Endothelial cell of umbilical vein (primary cell): ENCODE data around the gene EDNRB. TPM values are rescaled to one million over a fixed set of nuclear protein-coding genes. Genes with fewer than 3 reads are reported as not detected.

ENCODE experiments used
- BruUV-seq: library from RNA; stranded (reverse); fragments of 400-500 nt; replicated peaks from 2 replicates; lab custom pipeline; 2021; lab: Mats Ljungman, UMichigan
- CTCF ChIA-PET: fragments of 300-600, 350-600 bp; sonication (Branson Sonifier 250); formaldehyde crosslinking; loops from one replicate; lab custom pipeline; 2021; ENCODE audit warnings: antibody characterized with exemption, inconsistent platforms; lab: Charles Lee
- POLR2A ChIA-PET: fragments of 300-600, 350-600 bp; sonication (Branson Sonifier 250); formaldehyde crosslinking; loops from one replicate; lab custom pipeline; 2021; ENCODE audit warnings: antibody characterized with exemption, inconsistent platforms; lab: Charles Lee
- DNase-seq: peaks from one replicate; pipeline ENCODE4 v3.0.0-alpha.2; 2011; ENCODE audit warnings: low read depth, low spot score
- FAIRE-seq: peaks from 2 replicates; lab custom pipeline; 2011; peaks lifted over from hg19 to GRCh38; lab: Jason Lieb, UNC
- H2AFZ ChIP-seq: 2 replicates; pipeline ENCODE4 v1.6.0; 2012; ENCODE audit warnings: low read depth, low read length, control low read depth, inconsistent platforms
- H3K27ac ChIP-seq: 2 replicates; pipeline ENCODE4 v1.5.1; 2011; ENCODE audit warnings: low read depth, mild to moderate bottlenecking, control low read depth, low read length, moderate library complexity; ENCODE audit not compliant: insufficient read depth
- H3K27me3 ChIP-seq, 2 experiments: 2 replicates each; pipeline versions ENCODE4 v1.6.0 to v1.6.1; 2011; ENCODE audit warnings: low read length in 2 of 2, mixed read lengths in 1 of 2; ENCODE audit not compliant: control insufficient read depth in 2 of 2, insufficient read depth in 2 of 2
- H3K36me3 ChIP-seq, 2 experiments: 2 replicates in 1 of 2; 3 replicates in 1 of 2; pipeline ENCODE4 v1.5.1; 2011; ENCODE audit warnings: low read length in 2 of 2, mild to moderate bottlenecking in 1 of 2, moderate library complexity in 1 of 2; ENCODE audit not compliant: control insufficient read depth in 2 of 2, insufficient read depth in 2 of 2; ENCODE audit errors: extremely low read depth in 1 of 2
- H3K4me1 ChIP-seq: 3 replicates; pipeline ENCODE4 v1.5.1; 2011; ENCODE audit warnings: mild to moderate bottlenecking, low read length; ENCODE audit not compliant: control insufficient read depth, insufficient read depth; ENCODE audit errors: extremely low read depth
- H3K4me2 ChIP-seq: 2 replicates; pipeline ENCODE4 v1.6.1; 2011; ENCODE audit warnings: low read length, control low read depth, mixed read lengths; ENCODE audit not compliant: insufficient read depth
- H3K4me3 ChIP-seq, 3 experiments: fragments of 200-600 bp in 1 of 3; sonication (generic), shearing (Covaris generic) in 1 of 3; replicated peaks in 1 of 3; 2 replicates each; pipeline ENCODE4 v1.5.1; 2011 to 2016; ENCODE audit warnings: control low read depth in 3 of 3, low read length in 3 of 3, mild to moderate bottlenecking in 2 of 3, inconsistent platforms in 1 of 3, low read depth in 1 of 3, moderate library complexity in 1 of 3; ENCODE audit not compliant: insufficient read depth in 1 of 3
- H3K79me2 ChIP-seq: 2 replicates; pipeline ENCODE4 v1.6.0; 2012; ENCODE audit warnings: low read length, inconsistent platforms; ENCODE audit not compliant: control insufficient read depth, insufficient read depth
- H3K9ac ChIP-seq: replicated peaks from 2 replicates; pipeline ENCODE3; 2011; ENCODE audit warnings: low read length, control low read depth; ENCODE audit not compliant: insufficient read depth; ENCODE audit errors: extremely low read depth
- H3K9me1 ChIP-seq: replicated peaks from 3 replicates; pipeline ENCODE4 v1.6.0; 2011; ENCODE audit warnings: mild to moderate bottlenecking, low read length; ENCODE audit not compliant: control insufficient read depth, insufficient read depth; ENCODE audit errors: extremely low read depth
- H3K9me3 ChIP-seq: replicated peaks from 2 replicates; pipeline ENCODE4 v1.5.1; 2012; ENCODE audit warnings: low read length, inconsistent platforms; ENCODE audit not compliant: control insufficient read depth, insufficient read depth
- H4K20me1 ChIP-seq: replicated peaks from 2 replicates; pipeline ENCODE3; 2011; ENCODE audit warnings: mild to moderate bottlenecking, low read length; ENCODE audit not compliant: control insufficient read depth, insufficient read depth; ENCODE audit errors: extremely low read depth
- EZH2 ChIP-seq: IDR thresholded peaks from 2 replicates; pipeline ENCODE4 v1.6.1; 2012; ENCODE audit warnings: borderline replicate concordance, low read depth, mild to moderate bottlenecking, moderate library complexity, low read length, inconsistent platforms; ENCODE audit not compliant: severe bottlenecking
- FOS ChIP-seq: IDR thresholded peaks from 2 replicates; pipeline ENCODE4 v1.6.1; 2011; ENCODE audit warnings: mild to moderate bottlenecking, low read length, moderate library complexity, borderline replicate concordance; ENCODE audit not compliant: insufficient read depth
- GATA2 ChIP-seq: IDR thresholded peaks from 2 replicates; pipeline ENCODE4 v1.7.0; 2011; ENCODE audit warnings: low read depth, mild to moderate bottlenecking, moderate library complexity, mixed read lengths, low read length; ENCODE audit not compliant: insufficient read length, insufficient read depth
- JUN ChIP-seq: IDR thresholded peaks from 2 replicates; pipeline ENCODE4 v1.6.1; 2011; ENCODE audit warnings: borderline replicate concordance, low read depth; ENCODE audit not compliant: insufficient read length, insufficient read depth
- MYC ChIP-seq: IDR thresholded peaks from one replicate; pipeline ENCODE4 v1.6.1; 2011; ENCODE audit warnings: mild to moderate bottlenecking, low read depth, low read length
- POLR2A ChIP-seq: IDR thresholded peaks from 2 replicates; pipeline ENCODE4 v1.6.1; 2012; ENCODE audit warnings: low read depth, mild to moderate bottlenecking, control low read depth, low read length
- POLR2AphosphoS5 ChIP-seq: IDR thresholded peaks from 2 replicates; pipeline ENCODE4 v1.6.1; 2012; ENCODE audit warnings: low read depth, mild to moderate bottlenecking, control low read depth, low read length, moderate library complexity; ENCODE audit not compliant: insufficient read depth
- dilution Hi-C: fragments of 300-500 bp; cut with MboI; formaldehyde crosslinking; loops from one replicate; pipeline ENCODE4 v1.15.0; 2019; ENCODE audit warnings: low sequenced_read_pairs; ENCODE audit not compliant: extremely low pct_ligation_motif_present
- intact Hi-C: fragments of 100-400 bp; cut with micrococcal nuclease; formaldehyde crosslinking; loops from one replicate; pipeline ENCODE4 v1.10.0; 2022
- polyA plus RNA-seq, 4 experiments: library from polyadenylated mRNA; depleted of rRNA in 3 of 4; stranded (reverse) in 3 of 4; unstranded in 1 of 4; fragments of >200 nt; gene quantifications; 2 replicates each; pipeline versions ENCODE4 v1.2.1 to v1.2.3, GENCODE V29; 2011 to 2012; ENCODE audit warnings: missing spikeins in 1 of 4
- total RNA-seq: library from RNA; stranded (reverse); gene quantifications from 2 replicates; pipeline ENCODE4 v1.2.3, GENCODE V29; 2021
- TF ChIP-seq, protein P1 (sequence below), 2 donors: IDR thresholded peaks; 1 replicate in 1 of 2; 2 replicates in 1 of 2; pipeline ENCODE4 v1.5.1; 2011; ENCODE audit warnings: low read length in 2 of 2, mild to moderate bottlenecking in 2 of 2, moderate library complexity in 2 of 2, control low read depth in 1 of 2, inconsistent platforms in 1 of 2, low read depth in 1 of 2; ENCODE audit not compliant: insufficient read depth in 1 of 2; ENCODE audit errors: extremely low read depth in 1 of 2
- TF ChIP-seq, protein P2 (sequence below): IDR thresholded peaks from 2 replicates; pipeline ENCODE4 v1.6.1; 2011; ENCODE audit not compliant: insufficient read depth, insufficient read length

EDNRB gene
- total and polyA plus RNA-seq, 2 donors (not counting 3 experiments of a cell fraction or from before 2014, with no cell fraction given), result 1.3 to 2.3 TPM

DNA sequence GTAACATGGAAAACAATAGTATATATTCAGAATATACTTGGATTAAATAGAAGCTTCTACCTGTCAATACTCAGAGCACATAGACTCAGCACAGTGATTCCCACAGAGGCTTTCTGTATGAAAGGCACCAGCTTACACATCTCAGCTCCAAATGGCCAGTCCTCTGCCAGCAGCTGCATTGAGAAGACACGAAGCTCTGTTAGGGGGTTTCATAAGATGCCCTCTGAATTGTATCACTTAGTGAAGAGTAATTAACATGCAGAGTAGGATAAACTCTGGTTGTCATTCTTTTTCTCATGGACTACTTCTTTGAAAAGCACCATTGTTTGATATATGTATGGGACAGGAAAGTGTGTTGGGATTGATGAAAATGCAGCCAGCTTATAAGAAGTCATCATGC lies 15.2 kb downstream of the EDNRB start:
- Histone ChIP-seq H3K9ac (no peak overlapping the region), H3K36me3 (no peaks in the 10 kb centered on the region), H3K27me3 (no peaks in the 10 kb centered on the region), H3K79me2 (no peaks in the 10 kb centered on the region), H3K27ac (no peak overlapping the region), H3K9me1 (no peaks in the 10 kb centered on the region), H2AFZ (no peak overlapping the region), H3K4me3 (no peak overlapping the region), H3K9me3 (no peaks in the 10 kb centered on the region), H4K20me1 (no peaks in the 10 kb centered on the region), H3K4me1 (peaks cover 9% of the 10 kb centered on the region), H3K4me2 (no peak overlapping the region)
- FAIRE-seq, result no peak
- intact Hi-C loops (no loop called here), dilution Hi-C loops (no loop called here)
- DNase-seq, result no peak
- no peak for TF ChIP-seq POLR2AphosphoS5
- no peak for TF ChIP-seq JUN
- TF ChIP-seq, protein P1, sequence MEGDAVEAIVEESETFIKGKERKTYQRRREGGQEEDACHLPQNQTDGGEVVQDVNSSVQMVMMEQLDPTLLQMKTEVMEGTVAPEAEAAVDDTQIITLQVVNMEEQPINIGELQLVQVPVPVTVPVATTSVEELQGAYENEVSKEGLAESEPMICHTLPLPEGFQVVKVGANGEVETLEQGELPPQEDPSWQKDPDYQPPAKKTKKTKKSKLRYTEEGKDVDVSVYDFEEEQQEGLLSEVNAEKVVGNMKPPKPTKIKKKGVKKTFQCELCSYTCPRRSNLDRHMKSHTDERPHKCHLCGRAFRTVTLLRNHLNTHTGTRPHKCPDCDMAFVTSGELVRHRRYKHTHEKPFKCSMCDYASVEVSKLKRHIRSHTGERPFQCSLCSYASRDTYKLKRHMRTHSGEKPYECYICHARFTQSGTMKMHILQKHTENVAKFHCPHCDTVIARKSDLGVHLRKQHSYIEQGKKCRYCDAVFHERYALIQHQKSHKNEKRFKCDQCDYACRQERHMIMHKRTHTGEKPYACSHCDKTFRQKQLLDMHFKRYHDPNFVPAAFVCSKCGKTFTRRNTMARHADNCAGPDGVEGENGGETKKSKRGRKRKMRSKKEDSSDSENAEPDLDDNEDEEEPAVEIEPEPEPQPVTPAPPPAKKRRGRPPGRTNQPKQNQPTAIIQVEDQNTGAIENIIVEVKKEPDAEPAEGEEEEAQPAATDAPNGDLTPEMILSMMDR (IDR thresholded peaks at IDR 0.05; ENCODE audit: extremely low read depth in 1 of 2, insufficient read depth in 1 of 2, low read depth in 1 of 2, low read length in 2 of 2), result no peak
- TF ChIP-seq EZH2, result no peak
- no peak for TF ChIP-seq POLR2A
- TF ChIP-seq FOS, result no peak
- TF ChIP-seq MYC, result no peak
- TF ChIP-seq, protein P2, sequence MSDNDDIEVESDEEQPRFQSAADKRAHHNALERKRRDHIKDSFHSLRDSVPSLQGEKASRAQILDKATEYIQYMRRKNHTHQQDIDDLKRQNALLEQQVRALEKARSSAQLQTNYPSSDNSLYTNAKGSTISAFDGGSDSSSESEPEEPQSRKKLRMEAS, result no peak
- TF ChIP-seq GATA2, result no peak
- CTCF ChIA-PET, result interaction anchor here (0.9 kb wide), 1 partner anchor 218 kb away, joined by 5 read pairs; no protein-coding TSS in a partner anchor
- no TSS peak for BruUV-seq
- POLR2A ChIA-PET, result no interaction called here
